ENCODE measurements around the gene PIGK.

- TF ChIP-seq CTCF (IDR thresholded peaks at IDR 0.05; ENCODE audit: insufficient read depth, low read depth, low read length), result no peak
- no peak for TF ChIP-seq EZH2 (IDR thresholded peaks at IDR 0.05; ENCODE audit: insufficient read depth, low read length)
Observed at GRCh38 chr1:77121503-77121902, 97.7 kb downstream of the PIGK start.
